Tibial artery (tissue), 4 donors: Measurements from ENCODE around the gene PARP6.

Source experiments
- DNase-seq, 2 donors: peaks; one replicate each; pipeline ENCODE4 v3.0.0-alpha.2; 2019
- H3K27ac ChIP-seq, 2 donors: fragments of 200-600 bp; sonication (generic) in 1 of 2; 1 replicate in 1 of 2; 2 replicates in 1 of 2; pipeline ENCODE4 v1.5.1; 2018 to 2019; ENCODE audit warnings: mild to moderate bottlenecking in 1 of 2
- H3K27me3 ChIP-seq, 2 donors: fragments of 200-600 bp; sonication (generic) in 1 of 2; one replicate each; pipeline versions ENCODE4 v1.5.1 to v1.6.0; 2016 to 2019
- H3K36me3 ChIP-seq, 3 donors: fragments of 200-600 bp; sonication (generic) in 2 of 3; one replicate each; pipeline ENCODE4 v1.5.1; 2016 to 2019; ENCODE audit warnings: mild to moderate bottlenecking in 2 of 3
- H3K4me1 ChIP-seq, 4 donors: fragments of 200-600 bp; sonication (generic) in 2 of 4; 1 replicate in 3 of 4; 2 replicates in 1 of 4; pipeline ENCODE4 v1.5.1; 2016 to 2019
- H3K4me3 ChIP-seq, 2 donors: fragments of 200-600 bp; sonication (generic) in 1 of 2; 1 replicate in 1 of 2; 2 replicates in 1 of 2; pipeline ENCODE4 v1.5.1; 2018 to 2019; ENCODE audit warnings: mild to moderate bottlenecking in 2 of 2
- H3K9me3 ChIP-seq, 3 donors: fragments of 200-600 bp; sonication (generic) in 1 of 3; one replicate each; pipeline ENCODE4 v1.5.1; 2016 to 2019
- intact Hi-C: fragments of 100-400 bp; cut with DNase I; formaldehyde crosslinking; loops from one replicate; pipeline ENCODE4 v1.15.0; 2023; ENCODE audit warnings: low total_unique reads
- TF ChIP-seq, protein P1 (sequence below), 2 experiments: fragments of 200-600 bp in 1 of 2; fragments of 450-650 bp in 1 of 2; IDR thresholded peaks; one replicate each; pipeline ENCODE4 v1.5.1; 2017 to 2019; ENCODE audit warnings: antibody characterized with exemption in 2 of 2, mild to moderate bottlenecking in 1 of 2, moderate library complexity in 1 of 2

Gene PARP6, protein sequence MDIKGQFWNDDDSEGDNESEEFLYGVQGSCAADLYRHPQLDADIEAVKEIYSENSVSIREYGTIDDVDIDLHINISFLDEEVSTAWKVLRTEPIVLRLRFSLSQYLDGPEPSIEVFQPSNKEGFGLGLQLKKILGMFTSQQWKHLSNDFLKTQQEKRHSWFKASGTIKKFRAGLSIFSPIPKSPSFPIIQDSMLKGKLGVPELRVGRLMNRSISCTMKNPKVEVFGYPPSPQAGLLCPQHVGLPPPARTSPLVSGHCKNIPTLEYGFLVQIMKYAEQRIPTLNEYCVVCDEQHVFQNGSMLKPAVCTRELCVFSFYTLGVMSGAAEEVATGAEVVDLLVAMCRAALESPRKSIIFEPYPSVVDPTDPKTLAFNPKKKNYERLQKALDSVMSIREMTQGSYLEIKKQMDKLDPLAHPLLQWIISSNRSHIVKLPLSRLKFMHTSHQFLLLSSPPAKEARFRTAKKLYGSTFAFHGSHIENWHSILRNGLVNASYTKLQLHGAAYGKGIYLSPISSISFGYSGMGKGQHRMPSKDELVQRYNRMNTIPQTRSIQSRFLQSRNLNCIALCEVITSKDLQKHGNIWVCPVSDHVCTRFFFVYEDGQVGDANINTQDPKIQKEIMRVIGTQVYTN

DNA sequence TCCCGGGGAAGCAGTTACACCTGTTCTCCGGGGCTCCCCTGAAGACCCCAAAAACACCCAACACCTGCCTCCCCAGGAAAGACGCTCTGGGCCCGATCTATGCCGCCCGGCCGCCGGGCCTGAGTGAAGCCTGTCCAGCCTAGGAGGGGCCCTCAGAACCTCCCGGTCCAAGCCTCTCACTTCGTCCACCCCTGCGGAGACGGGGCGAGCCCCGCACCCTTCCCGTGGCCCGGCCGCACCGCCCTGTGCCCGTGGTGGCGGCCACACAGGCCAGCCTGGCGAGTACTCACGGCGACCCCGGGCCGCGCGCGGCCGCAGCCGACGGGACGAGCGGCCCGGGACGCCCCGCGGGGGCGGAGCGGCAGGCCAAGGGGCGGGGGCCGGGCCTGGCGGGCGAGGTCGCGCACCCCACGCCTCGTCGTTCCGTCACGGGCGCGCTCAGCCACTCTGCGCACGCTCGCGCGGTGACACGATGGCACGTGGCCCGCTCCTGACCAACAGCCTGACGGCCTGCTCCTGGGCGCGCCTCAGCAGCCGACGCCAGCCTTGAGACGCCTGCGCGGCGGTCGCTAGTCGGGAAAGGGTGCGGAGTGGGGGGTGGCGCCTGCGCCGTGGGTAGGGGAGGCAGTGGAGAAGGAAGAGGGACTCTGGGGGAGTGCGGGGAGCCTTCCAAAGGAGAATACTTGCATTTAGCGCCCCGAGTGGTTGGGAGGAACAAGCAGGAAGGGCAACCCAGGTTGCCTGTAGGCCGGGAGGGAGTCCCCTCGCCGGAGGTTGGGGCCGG lies at the start of gene PARP6:
Gene PARP6, minus strand, starts transcription at position 342 of the 784 bp plus-strand sequence. CDS start 5,077 bp downstream, outside the sequence.
- TF ChIP-seq, protein P1, sequence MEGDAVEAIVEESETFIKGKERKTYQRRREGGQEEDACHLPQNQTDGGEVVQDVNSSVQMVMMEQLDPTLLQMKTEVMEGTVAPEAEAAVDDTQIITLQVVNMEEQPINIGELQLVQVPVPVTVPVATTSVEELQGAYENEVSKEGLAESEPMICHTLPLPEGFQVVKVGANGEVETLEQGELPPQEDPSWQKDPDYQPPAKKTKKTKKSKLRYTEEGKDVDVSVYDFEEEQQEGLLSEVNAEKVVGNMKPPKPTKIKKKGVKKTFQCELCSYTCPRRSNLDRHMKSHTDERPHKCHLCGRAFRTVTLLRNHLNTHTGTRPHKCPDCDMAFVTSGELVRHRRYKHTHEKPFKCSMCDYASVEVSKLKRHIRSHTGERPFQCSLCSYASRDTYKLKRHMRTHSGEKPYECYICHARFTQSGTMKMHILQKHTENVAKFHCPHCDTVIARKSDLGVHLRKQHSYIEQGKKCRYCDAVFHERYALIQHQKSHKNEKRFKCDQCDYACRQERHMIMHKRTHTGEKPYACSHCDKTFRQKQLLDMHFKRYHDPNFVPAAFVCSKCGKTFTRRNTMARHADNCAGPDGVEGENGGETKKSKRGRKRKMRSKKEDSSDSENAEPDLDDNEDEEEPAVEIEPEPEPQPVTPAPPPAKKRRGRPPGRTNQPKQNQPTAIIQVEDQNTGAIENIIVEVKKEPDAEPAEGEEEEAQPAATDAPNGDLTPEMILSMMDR (IDR thresholded peaks at IDR 0.05): peak; percentile 67 to 73
- Histone ChIP-seq H3K27ac (peak within 1 kb of the TSS; percentile 87 to 98), H3K27me3 (no peaks in the 10 kb centered on the region), H3K9me3 (no peaks in the 10 kb centered on the region), H3K4me1 (peaks cover 0 to 27% (median 19%) of the 10 kb centered on the region in 4 donors), H3K4me3 (peak within 1 kb of the TSS; percentile 81 to 98), H3K36me3 (peaks cover 10 to 35% (median 11%) of the 10 kb centered on the region in 3 donors)
- intact Hi-C loops: loop anchor here (5.0 kb wide), 2 partner anchors 35 to 70 kb away; no protein-coding TSS in a partner anchor
- peak; percentile 99 to 100 for DNase-seq

DNA sequence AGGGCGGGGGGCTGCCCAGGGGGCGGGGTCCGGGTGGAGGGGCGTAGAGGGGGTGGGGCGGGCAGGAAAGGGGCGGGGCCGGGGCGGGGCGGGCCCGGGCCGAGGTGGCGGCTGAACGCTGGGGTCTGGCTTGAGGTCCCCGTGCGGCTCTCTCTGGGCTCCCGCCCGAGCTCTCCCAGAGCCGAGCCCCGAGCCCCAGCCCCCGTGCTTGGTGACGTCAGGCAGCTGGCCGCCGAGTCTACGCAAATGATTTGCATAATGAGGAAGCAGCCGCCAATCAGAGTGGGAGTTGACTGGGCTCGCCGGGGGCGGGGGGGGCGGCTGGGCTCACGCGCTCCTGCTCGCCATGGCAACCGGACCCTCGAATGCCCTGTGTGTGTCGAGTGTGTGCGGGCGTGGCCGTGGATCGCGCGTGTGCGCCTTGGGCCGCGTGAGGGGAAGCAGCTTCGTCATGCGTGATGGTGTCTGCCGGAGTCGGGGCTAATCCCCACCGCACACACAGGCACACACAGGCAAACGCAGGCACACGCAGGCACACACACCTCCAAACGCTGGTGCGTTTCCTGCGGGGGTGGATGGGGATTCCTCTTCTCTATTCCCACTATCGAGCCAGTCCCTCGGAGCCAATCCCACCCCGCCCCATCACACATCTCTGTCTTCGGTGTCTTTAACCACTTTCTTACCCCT lies 47.8 kb upstream of the PARP6 start, which contains the start of gene CELF6:
Gene CELF6, minus strand, starts transcription at position 173 of the 687 bp plus-strand sequence. CDS start 283 bp downstream, outside the sequence.
- Histone ChIP-seq H3K4me3 (peak within 1 kb of the TSS; percentile 44 to 55), H3K27ac (no peak within 1 kb of the TSS), H3K36me3 (peaks cover 0 to 6% (median 0%) of the 10 kb centered on the region in 3 donors), H3K9me3 (no peaks in the 10 kb centered on the region), H3K27me3 (no peaks in the 10 kb centered on the region), H3K4me1 (peaks cover 0 to 14% (median 13%) of the 10 kb centered on the region in 4 donors)
- intact Hi-C loops: no loop called here
- DNase-seq: peak; percentile 58 to 75
- TF ChIP-seq, protein P1 (IDR thresholded peaks at IDR 0.05): no peak

DNA sequence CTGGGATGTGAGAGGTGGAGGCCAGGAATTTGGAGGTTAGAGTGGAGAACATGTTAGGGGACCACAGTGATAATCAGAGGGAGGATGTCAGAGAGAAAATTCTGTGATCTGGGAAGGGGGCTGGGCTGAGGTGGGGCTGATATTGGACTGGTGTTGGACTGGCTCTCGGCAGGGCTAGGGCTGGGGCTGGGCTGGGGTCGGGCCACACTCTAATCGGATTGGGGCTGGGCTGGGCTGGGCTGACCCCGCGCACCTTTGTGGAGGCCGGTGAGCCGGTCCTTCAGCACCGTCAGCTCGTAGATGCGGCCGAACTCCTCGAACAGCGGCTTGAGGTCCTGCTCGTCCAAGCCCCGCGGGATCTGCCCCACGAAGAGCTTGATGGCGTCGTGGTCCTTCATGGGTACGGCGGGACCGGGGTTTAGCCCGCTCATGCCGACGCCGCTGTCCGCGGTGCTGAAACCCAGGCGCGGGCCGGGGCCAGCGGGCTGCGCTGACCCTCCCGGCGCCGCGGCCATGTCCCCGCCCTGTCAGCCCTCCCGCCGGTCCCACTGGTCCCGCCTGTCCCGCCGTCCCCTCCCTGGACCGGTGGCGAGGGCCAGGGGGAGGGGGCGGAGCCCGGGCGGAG lies 47.1 kb upstream of the PARP6 start:
- Histone ChIP-seq H3K36me3 (peaks cover 0 to 6% (median 0%) of the 10 kb centered on the region in 3 donors), H3K4me3 (peak overlapping the region; percentile 44 to 55), H3K27ac (no peak overlapping the region), H3K27me3 (no peaks in the 10 kb centered on the region), H3K4me1 (peaks cover 0 to 14% (median 13%) of the 10 kb centered on the region in 4 donors), H3K9me3 (no peaks in the 10 kb centered on the region)
- TF ChIP-seq, protein P1 (IDR thresholded peaks at IDR 0.05): no peak
- DNase-seq: peak; percentile 47 to 74
- intact Hi-C loops: no loop called here

DNA sequence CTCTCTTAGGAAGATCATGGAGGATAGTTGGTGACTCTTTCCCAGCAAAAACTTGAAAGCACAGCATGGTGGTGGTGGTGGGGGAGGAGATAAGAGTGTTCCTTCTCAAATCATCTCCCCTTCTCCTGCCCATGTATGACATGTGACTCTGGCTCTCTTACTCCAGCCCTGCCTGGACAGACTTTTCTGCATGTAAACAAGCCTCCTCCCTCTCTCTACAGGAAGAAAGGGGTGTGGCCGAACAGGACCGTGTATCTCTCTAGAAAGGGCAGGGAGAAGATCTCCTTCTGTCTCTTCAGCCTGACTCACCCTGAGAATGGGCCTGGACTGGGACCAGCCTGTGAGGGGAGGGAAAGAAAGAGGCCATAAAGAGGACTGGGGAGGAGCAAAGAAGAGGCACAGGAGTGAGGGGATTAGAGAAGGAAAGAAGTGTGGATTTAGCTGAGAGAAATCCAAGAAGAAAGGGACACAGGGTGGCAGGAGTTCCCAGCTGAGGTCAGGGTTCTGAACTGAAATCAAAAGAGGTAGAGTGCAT lies 46.1 kb upstream of the PARP6 start:
- Histone ChIP-seq H3K4me3 (no peak overlapping the region), H3K27ac (no peak overlapping the region), H3K4me1 (peaks cover 0 to 14% (median 13%) of the 10 kb centered on the region in 4 donors), H3K9me3 (no peaks in the 10 kb centered on the region), H3K27me3 (no peaks in the 10 kb centered on the region), H3K36me3 (no peaks in the 10 kb centered on the region)
- TF ChIP-seq, protein P1 (IDR thresholded peaks at IDR 0.05): no peak
- intact Hi-C loops: no loop called here
- DNase-seq: no peak
